SK-N-SH treated with all-trans-retinoic acid at 6 μM for 48 hours (cell line): ENCODE measurements around the gene TRIM8.

Source experiments
- CSDC2 ChIP-seq: fragments of 250-450 bp; sonication (Bioruptor Pico); IDR thresholded peaks from 2 replicates; pipeline ENCODE4 v1.5.0; 2020; ENCODE audit warnings: mild to moderate bottlenecking, moderate library complexity
- GLIS3 ChIP-seq: fragments of 250-450 bp; sonication (Bioruptor Pico); IDR thresholded peaks from 2 replicates; pipeline ENCODE4 v1.5.0; 2020; ENCODE audit warnings: mild to moderate bottlenecking, moderate library complexity
- ISL1 ChIP-seq: fragments of 250-450 bp; sonication (Bioruptor Pico); IDR thresholded peaks from 2 replicates; pipeline ENCODE4 v2.1.2; 2022; ENCODE audit warnings: mild to moderate bottlenecking, moderate library complexity
- TOX ChIP-seq: fragments of 250-450 bp; sonication (Bioruptor Pico); IDR thresholded peaks from 2 replicates; pipeline ENCODE4 v1.8.0; 2021; ENCODE audit warnings: mild to moderate bottlenecking, moderate library complexity, borderline replicate concordance
- ZFP30 ChIP-seq: fragments of 450-650 bp; formaldehyde crosslinking; IDR thresholded peaks from 2 replicates; pipeline ENCODE4 v1.5.0; 2022; ENCODE audit warnings: mild to moderate bottlenecking, moderate library complexity
- TF ChIP-seq, protein P1 (sequence below): fragments of 250-450 bp; sonication (Bioruptor Pico); IDR thresholded peaks from 2 replicates; pipeline ENCODE4 v1.5.1; 2021; ENCODE audit warnings: mild to moderate bottlenecking, moderate library complexity

GRCh38 chr10:102614888-102615287 is 29.4 kb upstream of the TRIM8 start:
- TF ChIP-seq, protein P1, sequence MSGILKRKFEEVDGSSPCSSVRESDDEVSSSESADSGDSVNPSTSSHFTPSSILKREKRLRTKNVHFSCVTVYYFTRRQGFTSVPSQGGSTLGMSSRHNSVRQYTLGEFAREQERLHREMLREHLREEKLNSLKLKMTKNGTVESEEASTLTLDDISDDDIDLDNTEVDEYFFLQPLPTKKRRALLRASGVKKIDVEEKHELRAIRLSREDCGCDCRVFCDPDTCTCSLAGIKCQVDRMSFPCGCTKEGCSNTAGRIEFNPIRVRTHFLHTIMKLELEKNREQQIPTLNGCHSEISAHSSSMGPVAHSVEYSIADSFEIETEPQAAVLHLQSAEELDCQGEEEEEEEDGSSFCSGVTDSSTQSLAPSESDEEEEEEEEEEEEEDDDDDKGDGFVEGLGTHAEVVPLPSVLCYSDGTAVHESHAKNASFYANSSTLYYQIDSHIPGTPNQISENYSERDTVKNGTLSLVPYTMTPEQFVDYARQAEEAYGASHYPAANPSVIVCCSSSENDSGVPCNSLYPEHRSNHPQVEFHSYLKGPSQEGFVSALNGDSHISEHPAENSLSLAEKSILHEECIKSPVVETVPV (CRISPR knock-in tag), result no peak
- TF ChIP-seq GLIS3 (CRISPR knock-in tag) (no peak), TOX (CRISPR knock-in tag) (no peak), ZFP30 (no peak), ISL1 (CRISPR knock-in tag) (no peak), CSDC2 (CRISPR knock-in tag) (no peak)
